ENCODE measurements around the gene SLC43A2.

The SLC43A2 gene

DNA sequence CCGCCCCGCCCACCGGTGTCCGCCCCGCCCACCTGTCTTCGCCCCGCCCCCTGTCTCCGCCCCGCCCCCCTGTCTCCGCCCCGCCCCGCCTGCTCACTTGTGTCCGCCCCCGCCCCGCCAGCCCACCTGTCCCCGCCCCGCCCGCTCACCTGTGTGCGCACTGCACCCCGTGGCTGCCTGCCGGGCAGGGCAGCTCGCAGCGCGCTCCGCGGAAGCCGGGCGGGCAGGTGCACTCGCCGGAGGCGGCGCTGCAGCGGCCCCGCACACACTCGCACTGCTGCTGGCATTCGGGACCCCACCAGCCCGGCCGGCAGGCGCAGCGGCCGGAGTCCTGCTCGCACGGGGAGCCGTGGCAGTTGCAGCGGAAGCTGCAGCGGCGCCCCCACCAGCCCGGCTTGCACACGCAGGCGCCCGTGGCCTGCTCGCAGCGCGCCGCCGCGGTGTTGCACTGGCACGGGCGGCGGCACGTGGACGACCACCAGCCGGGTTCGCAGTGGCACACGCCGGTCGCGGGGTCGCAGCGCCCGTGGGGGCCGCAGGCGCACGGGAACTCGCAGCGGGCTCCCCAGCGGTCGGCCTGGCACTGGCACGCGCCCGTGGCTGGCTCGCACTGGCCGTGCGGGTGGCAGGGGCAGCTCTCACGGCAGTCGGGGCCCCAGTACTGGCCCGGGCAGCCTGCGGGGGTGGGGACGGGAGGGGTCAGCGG, 14.8 kb upstream of the SLC43A2 start:
- peak in 1 of 2 experiments; percentile 64 for DNase-seq

DNA sequence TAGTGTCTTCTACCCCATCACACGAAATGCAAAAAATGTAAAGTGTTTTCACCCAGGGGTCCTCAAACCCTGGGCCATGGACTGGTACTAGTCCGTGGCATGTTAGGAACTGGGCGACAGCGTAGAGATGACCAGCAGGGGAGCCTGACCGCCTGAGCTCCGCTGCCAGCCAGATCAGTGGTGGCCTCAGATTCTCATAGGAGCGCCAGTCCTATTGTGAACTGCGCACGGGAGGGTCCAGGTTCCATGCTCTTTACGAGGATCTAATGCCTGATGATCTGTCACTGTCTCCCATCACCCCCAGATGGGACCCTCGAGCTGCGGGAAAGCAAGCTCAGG, 12.4 kb upstream of the SLC43A2 start:
- DNase-seq = no peak

DNA sequence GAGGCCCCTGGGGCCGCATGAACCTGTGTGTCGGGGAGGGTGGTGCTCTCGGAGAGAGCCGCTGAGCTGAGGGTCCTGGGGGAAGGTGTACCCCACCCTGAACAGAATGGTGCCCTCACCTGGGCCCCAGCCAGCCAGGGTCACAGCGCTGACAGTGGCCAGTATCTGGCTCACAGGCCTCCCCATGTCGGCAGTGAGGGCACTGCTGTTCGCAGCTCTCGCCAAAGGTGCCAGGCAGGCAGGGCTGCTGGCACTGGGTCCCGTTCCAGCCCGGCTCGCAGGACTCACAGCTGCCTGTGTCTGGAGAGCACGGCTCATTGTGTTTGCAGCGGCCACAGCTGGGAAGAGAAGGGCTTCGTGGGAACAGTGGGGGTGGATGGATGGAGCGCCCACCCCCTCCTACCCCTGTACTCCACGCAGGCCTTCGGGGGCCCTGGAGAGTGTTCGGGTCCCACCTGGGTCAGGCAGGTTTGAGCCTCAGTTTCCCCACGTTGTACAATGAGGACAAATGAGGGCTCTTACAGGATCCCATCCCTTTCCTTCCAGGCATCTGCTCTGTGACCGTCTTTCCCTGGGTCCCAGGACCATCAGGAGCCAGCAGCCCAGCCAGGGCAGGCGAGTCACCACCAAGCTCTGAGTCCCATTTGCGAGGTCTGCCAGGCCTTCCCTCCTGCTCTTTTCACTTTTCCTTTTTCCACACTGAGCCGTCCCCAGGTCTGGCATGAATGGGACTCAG, 11.9 kb upstream of the SLC43A2 start:
- DNase-seq = no peak

DNA sequence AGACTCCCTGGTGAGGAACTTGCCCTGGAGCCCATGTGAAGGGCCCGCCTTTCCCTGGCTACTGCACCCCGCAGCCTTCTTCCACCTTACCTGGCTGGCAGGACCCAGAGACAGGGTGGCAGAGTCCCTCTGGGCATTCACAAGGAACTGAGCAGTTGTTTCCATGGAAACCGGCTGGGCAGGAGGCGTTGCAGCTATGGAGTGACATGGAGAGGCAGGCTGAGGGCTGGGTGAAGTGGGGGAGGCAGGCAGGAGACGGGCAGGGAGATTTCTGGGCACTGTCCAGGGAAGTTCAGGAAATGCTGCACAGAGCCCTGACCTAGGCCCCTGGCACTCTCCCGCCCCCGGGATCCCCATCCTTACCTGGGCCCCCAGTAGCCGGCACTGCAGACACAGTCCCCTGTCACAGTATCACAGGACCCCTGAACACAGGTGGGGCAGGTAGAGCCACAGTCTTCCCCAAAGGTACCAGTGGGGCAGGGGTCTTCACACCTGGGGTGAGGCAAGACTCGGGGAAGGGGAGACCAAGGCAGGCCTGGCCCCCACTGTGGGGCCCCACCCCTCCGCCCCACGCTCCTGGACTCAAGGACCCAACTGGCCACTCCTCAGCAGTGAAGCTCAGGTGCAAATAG, 11.0 kb upstream of the SLC43A2 start:
- DNase-seq = no peak

DNA sequence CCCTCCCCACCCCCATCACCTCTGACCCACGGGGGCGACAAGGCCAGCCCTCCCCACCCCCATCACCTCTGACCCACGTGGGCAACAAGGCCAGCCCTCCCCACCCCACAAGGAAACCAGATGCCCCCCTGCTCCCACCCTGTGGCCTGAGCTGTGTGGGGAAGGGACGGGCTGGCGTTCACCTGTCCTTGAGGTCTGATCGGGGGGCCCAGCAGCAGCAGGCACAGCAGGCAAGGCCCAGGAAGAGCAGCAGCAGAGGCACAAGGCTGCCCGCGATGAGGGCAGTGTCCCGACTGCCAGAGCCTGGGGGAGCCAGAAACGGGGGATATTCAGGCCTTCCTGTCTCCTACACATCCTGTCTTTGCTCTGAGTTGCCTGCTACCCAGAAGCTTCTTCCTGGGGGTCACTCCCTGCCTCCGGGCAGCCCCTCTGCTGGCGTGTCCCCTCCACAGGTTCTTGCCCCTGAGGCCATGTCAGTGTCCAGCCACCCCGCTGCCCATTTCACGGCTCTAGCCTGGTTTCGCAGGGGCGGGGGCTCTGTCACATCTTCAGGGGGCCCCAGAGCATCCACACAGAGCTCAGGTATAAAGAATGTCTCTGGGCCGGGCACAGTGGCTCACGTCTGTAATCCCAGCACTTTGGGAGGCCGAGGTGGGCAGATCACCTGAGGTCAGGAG, 10.1 kb upstream of the SLC43A2 start:
- no peak for DNase-seq

DNA sequence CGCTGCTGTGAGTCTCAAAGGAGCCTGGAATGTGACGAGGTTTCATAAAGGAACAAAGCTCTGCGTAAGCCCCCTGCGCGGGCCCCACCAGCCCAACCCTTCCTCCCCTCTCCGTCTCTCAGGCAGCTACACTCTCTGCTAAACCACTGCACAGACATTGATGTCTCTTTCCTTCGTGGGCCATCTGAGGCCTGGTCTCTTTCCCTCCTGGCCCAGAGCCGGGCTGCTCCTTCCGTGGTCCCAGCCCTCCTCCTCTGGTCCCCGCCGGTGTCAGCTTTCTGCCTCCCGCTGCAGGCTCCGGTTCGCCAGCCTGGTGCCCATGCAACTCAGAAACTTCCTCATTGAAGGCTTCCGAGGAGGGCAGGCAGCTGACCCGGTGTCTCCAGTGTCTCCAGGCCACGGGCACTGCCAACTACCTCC, 9.5 kb upstream of the SLC43A2 start:
- DNase-seq = no peak

DNA sequence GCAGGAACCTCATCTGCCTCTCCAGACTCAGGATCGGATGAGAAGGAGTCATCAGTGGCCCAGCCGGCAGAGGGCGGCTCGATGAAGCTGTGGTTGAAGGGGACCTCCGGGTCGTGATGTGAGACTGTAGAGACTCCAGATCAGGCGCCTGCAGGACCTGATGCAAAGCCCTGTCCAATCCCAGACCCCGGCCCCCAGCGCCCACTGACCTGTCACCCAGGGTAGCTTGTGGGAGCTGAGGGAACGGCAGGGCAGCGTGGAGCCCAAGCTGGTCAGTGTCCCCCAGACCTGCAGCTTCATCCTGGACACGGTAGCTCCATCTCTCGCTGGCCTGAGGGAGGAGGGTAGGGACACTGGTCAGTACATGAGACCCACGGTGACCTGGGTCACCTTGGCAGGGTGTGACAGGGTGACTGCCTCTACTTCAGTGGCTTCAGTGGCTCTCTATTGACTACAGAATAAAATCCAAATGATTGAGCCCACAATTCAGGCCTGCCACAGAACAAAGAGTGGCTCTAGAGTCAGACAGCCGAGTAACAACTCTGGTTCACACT, 8.2 kb upstream of the SLC43A2 start:
- no peak for DNase-seq

DNA sequence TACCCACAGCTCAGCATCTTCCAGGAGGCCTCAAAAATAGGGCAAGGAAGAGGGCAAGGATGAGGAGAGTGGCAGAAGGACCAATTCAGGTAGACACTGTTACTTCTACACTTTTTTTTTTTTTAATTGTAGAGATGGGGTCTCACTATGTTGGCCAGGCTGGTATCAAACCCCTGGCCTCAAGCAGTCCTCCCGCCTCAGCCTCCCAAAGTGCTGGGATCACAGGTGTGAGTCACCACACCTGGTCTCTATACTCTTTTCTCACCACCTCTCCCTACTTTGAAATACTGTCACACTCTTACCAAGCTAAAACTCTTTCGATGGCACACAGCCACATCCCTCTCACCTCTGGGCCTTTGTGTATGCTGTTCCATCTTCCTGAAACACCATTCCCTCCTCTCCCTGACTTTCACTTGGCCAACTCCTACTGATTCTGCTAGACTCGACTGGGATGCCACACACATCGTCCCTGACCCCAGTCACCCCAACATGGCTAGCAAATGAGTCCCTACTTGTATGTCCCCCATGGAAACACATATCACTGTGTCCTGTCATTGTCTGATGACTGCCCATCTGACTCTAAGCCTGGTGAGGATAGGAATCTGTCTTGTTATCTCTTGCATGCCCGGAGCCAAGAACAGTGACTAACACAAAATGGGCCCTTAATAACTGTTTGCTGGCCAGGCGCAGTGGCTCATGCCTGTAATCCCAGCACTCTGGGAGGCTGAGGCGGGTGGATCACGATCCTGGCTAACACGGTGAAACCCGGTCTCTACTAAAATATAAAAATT, 7.2 kb upstream of the SLC43A2 start:
- no peak for DNase-seq

DNA sequence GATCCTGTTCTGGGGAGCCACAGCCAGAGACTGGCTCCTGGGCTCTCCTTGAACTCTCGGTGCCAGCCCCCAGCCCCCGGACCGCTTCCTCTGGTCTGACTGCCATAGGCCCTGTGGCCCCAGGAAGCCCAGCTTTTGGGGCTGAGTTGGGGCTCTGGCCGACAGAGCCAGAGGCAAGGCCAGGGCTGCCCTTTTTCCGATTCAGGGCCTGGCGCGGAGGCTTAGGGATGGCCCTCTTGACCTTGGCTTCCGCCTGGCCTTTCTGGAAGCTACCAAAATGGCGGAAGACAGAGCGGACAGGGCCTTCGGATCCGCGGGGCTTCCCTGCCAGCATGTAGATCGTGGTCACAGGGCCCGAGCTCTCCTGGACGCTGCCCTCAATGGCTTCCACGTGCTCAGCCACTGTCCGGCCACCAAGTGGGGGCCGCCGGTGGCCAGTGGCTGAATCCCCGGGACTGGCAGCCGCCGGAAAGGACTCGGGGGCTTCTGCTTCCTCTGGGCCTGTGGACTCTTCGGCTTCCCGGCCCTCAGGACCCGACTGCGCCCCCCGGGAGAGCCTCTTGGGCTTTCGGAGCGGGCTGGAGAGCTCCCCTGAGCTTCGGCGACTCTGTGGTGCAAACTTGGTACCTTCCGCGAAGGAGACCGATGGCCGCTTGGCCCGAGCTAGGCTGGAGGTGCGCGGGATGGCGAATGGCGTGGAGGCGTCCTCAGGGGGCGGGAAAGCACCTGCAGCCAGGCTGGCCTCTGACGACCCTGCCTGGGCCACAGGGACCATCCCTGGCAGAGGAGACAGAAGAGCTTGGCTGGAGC, 6.4 kb upstream of the SLC43A2 start:
- DNase-seq = no peak

DNA sequence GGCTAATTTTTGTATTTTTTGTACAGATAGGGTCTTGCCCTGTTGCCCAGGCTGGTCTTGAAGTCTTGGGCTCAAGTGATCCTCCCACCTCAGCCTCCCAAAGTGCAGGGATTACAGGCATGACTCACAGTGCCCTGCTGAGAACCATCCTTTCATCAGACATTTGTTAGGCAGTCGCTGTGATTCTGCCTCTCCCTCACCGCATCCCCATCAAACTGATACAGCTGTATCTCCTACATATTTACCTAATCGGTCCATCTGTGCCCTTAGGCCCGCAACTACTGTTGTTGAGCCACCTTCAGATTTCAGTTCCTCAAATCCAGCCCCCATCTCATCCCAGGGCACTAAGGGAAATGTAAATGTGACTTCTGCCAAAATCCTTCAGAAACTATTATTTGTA, 2.0 kb upstream of the SLC43A2 start:
- no peak for DNase-seq

DNA sequence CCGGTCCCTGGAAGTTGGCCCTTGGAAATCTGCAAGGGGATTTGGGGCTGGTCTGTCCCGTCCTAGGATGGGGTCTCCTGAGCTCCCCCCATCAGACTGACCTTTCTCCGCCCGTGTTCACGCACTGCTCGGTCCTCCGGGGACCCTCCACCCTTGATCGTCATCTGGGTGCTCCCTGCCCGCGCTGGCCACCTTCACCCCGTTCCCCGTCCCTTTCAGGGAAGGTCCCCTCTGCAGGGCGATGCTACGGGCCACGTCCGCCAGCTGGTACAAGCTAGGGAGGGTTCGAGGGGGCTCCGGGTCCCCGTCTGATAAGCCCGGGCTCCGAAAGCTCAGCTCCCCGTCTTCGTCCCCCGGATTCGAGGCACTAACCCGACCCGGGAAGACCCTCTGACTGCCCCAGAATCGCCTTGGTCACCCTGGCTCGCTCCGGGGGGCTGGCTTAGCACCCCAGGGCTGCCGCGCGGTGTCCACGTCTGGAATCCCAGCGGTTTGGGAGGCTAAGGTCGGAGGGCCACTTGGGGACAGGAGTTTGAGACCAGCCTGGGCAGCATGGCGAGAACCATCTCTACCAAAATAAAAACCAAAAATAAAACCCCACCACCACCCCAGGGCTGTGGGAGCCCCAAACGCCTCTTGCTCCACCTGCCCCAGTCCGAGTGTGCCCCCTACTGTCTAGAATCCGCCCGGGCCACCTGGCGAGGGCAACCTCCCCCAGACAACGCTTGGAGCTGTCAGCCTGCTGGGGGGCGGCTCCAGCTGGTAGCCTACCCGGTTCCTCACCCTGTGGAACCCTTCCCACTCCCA, 1.1 kb upstream of the SLC43A2 start:
- no peak for DNase-seq

DNA sequence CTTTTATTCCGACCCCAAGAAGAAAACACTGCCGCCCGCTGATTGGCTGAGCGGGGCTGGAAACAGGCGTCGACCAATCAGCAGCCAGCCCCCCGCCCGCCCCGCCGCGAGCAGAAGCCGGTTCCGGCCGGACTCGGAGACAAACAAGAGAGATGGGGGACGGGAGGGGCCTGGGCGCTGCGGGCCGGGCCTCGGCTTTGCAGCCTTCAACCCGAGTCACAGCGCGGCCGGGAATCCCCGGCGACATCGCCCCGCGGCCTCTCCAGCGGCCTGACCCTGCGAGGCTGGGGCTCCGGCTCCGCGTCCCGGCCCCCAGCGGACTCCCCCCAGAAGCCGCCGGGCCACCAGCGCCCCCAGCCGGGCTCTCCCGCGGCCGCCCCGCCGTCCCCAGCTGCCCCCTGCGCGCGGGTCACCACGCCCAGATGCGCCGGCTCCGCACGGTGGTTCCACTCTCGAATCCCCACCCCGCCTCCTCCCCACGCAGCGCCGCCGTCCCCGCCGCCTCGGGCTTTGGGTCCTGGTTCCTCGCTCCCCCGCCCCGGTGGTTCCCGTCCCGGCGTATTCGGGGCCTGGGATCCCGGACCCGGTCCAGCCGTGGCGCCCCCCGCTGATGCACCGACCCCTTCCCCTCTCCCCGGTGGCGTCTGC, 346 bp upstream of the SLC43A2 start:
- peak; percentile 68 to 75 for DNase-seq

DNA sequence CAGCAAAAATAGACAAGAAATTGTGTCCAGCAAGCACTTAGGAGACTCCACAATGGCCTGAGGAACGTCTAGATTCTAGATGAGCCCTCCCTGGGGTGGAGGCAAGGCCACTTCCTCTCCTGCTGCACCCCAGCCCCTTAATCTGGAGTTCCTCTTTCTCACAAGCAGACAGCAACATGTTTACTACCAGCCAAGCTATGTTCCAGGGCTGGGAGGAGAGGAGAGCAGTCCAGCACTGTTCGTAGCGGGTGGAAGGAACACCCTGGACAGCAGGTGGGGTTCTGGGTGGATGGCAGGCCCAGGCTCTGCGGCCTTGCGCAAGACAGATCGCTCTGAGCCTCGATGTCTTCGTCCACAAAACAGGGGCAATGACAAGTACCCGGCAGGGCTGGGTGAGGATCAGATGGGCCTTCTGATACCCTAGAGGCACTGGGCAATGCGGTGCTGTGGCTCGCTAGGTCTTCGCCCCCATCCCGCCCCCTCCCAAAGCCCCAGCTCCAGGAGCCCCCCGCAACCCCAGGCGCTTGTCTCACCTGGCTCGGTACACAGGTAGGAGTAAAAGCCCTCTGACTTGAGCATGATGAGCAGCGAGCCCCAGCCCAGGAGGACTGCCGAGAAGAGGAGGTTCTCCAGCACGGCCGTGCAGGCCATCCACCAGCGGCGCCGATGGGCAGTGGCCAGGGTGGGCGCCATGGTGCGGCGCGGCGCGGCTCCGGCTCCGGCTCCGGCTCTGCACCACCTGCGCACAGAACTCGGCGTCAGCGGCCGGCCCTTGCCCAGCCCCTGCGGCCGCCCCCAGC, 1.3 kb downstream of the SLC43A2 start:
- DNase-seq = no peak

DNA sequence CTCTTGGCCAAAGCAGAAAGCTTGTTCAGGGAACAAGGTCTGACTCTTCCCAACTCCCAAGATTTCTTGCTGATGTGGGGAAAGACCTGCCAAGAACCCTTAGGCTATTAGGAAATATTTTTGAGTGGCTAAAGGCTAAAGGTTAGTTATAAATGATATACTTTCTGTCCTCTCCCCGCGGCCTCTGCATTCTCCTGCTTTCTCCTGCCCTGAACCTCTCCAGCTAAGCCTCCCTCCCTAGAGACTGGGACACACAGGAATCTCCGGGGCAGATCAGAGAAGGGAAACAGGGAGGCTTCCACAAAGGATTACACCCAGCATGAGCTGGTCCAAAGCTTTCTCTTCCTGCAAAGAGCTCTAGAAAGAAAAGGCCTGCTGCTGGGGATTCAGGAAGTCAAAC, 2.3 kb downstream of the SLC43A2 start:
- DNase-seq = no peak

DNA sequence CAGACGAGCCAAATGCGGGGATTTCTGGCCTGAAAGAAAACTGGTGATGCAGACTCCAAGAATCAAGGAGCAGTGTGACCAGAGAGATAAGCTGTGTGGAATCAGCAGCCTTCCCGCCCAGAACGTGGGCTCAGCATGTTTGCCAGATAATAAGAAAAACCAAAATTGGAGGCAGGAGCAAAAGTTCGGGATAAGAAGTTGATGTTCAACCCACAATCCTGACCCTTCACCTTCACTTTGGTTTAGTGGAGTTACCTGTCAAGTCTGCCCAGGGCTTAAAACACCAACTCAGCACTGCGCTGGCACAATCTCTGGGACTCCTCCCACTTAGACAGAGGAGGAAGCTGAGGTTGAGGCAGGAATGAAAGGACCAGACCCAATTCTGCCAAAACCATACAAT, 3.1 kb downstream of the SLC43A2 start:
- DNase-seq = no peak

DNA sequence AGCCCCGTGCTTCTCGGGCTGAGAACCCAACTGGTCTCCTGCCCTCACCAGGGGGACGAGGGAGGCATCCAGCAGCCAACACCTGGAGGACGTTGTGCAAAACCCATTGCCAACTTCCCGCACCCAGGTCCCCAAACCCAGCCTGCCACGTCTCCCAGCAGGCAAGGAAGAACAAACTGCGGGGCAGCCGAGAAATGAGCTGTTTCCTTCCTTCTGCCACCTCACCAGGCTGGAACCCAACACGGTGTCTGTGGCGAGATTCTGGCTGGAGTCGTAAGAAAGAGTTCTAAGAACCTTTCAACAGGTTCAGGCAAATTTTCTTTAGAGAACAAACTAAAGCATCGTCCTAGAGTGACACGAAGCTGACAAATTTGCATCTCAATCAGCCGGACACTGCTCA, 3.6 kb downstream of the SLC43A2 start:
- DNase-seq = no peak

DNA sequence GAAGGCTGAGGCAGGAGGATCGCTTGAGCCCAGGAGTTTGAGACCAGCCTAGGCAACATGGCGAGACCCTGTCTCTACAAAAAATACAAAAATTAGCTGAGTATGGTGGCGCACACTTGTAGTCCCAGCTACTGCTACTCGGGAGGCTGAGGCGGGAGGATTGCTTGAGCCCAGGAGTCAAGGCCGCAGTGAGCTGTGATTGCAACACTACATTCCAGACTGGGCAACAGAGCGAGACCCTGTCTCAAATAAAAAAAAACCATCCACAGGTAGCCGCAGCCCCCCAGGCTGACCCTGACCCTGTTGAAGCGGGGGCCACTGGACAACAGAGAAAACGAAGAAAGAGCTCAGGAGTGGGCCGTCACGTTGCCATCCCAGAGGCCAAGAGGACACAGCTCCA, 4.0 kb downstream of the SLC43A2 start:
- no peak for DNase-seq

DNA sequence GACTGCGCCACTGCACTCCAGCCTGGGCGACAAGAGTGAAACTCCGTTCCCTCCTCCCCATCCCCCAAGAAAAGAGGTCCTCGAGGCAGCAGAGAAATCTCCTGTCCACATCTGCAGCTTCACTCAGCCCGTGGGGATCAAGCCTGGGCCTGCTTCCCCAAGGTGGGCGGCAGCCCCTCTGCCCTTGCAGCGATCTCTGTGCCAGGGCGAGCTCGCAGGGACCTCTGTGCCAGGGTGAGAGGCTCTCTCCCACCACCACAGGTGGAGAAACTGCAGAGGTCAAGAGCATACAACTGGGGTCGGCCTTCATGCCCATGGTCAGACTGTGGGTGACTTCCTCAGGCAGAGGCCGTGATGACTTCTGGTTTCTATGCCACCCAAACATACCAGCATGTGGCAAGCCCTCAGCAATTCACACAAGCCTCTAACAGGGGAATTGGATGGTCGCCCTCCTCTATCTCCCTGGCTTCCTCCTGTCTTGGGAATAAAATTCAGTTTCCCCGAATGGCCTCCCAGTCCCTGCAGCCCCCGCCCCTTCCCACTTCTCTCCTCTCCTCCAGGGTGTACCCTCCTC, 5.5 kb downstream of the SLC43A2 start:
- DNase-seq = no peak

All from NCI-H187 (cell line).